Mesenchymal stem cell (in vitro differentiated cells and primary cell): Measurements from ENCODE around the gene TTBK1.

Experiments used
- DNase-seq: peaks from one replicate; pipeline ENCODE4 v3.0.0-alpha.2; 2013
- H2AFZ ChIP-seq: one replicate; pipeline ENCODE4 v1.6.1; 2013; ENCODE audit warnings: low read depth, mild to moderate bottlenecking, control low read depth, inconsistent platforms, low read length, moderate library complexity
- H2AK5ac ChIP-seq: 2 replicates; pipeline ENCODE4 v1.6.1; 2013; ENCODE audit warnings: low read length, moderate library complexity, mild to moderate bottlenecking, inconsistent platforms; ENCODE audit not compliant: severe bottlenecking
- H2BK120ac ChIP-seq: one replicate; pipeline ENCODE4 v1.6.1; 2013; ENCODE audit warnings: low read depth, mild to moderate bottlenecking, inconsistent platforms, low read length, moderate library complexity
- H2BK12ac ChIP-seq, 2 experiments: one replicate each; pipeline ENCODE4 v1.6.1; 2013; ENCODE audit warnings: inconsistent platforms in 2 of 2, low read length in 2 of 2, mild to moderate bottlenecking in 2 of 2, moderate library complexity in 2 of 2, control low read depth in 1 of 2
- H2BK15ac ChIP-seq: one replicate; pipeline ENCODE4 v1.6.1; 2013; ENCODE audit warnings: mild to moderate bottlenecking, low read depth, inconsistent platforms; ENCODE audit not compliant: poor library complexity, severe bottlenecking
- H2BK5ac ChIP-seq: 2 replicates; pipeline ENCODE4 v1.6.1; 2013; ENCODE audit warnings: low read depth, mild to moderate bottlenecking, low read length, control low read depth, inconsistent platforms; ENCODE audit not compliant: poor library complexity, severe bottlenecking
- H3K14ac ChIP-seq, 2 experiments: one replicate each; pipeline ENCODE4 v1.6.1; 2013; ENCODE audit warnings: inconsistent platforms in 2 of 2, low read length in 2 of 2, control low read depth in 1 of 2, mild to moderate bottlenecking in 1 of 2, moderate library complexity in 1 of 2
- H3K18ac ChIP-seq, 2 experiments: one replicate each; pipeline ENCODE4 v1.6.1; 2013; ENCODE audit warnings: inconsistent platforms in 2 of 2, low read length in 2 of 2, control low read depth in 1 of 2, low read depth in 1 of 2, mild to moderate bottlenecking in 1 of 2
- H3K23ac ChIP-seq, 2 experiments: one replicate each; pipeline ENCODE4 v1.6.1; 2013; ENCODE audit warnings: inconsistent platforms in 2 of 2, low read length in 2 of 2, mild to moderate bottlenecking in 2 of 2, moderate library complexity in 2 of 2, control low read depth in 1 of 2
- H3K27ac ChIP-seq: 2 replicates; pipeline ENCODE4 v1.5.1; 2013; ENCODE audit warnings: mild to moderate bottlenecking, moderate library complexity, low read length, control low read depth, inconsistent platforms; ENCODE audit not compliant: poor library complexity, severe bottlenecking
- H3K27me3 ChIP-seq, 2 experiments: 2 replicates each; pipeline versions ENCODE4 v1.6.1 to v1.7.0; 2013; ENCODE audit warnings: low read length in 2 of 2, mild to moderate bottlenecking in 2 of 2, moderate library complexity in 2 of 2, control low read depth in 1 of 2, inconsistent platforms in 1 of 2; ENCODE audit not compliant: control insufficient read depth in 1 of 2, insufficient read depth in 1 of 2
- H3K36me3 ChIP-seq, 2 experiments: 2 replicates each; pipeline versions ENCODE4 v1.6.1 to v1.7.0; 2013; ENCODE audit warnings: low read length in 2 of 2, control low read depth in 1 of 2, inconsistent platforms in 1 of 2, low read depth in 1 of 2, mild to moderate bottlenecking in 1 of 2; ENCODE audit not compliant: insufficient read depth in 2 of 2, control insufficient read depth in 1 of 2
- H3K4ac ChIP-seq, 2 experiments: one replicate each; pipeline ENCODE4 v1.6.1; 2013; ENCODE audit warnings: inconsistent platforms in 2 of 2, low read length in 2 of 2, mild to moderate bottlenecking in 2 of 2, moderate library complexity in 2 of 2, control low read depth in 1 of 2, low read depth in 1 of 2
- H3K4me1 ChIP-seq: 2 replicates; pipeline ENCODE4 v1.6.1; 2013; ENCODE audit warnings: low read depth, low read length, control low read depth; ENCODE audit not compliant: control insufficient read depth, insufficient read depth
- H3K4me2 ChIP-seq: 2 replicates; pipeline ENCODE4 v1.6.1; 2013; ENCODE audit warnings: low read length, mild to moderate bottlenecking, inconsistent platforms; ENCODE audit not compliant: poor library complexity, severe bottlenecking
- H3K4me3 ChIP-seq, 2 experiments: 2 replicates each; pipeline versions ENCODE4 v1.5.1 to v1.7.0; 2013; ENCODE audit warnings: low read length in 2 of 2, mild to moderate bottlenecking in 2 of 2, control low read depth in 1 of 2, low read depth in 1 of 2; ENCODE audit not compliant: insufficient read depth in 1 of 2
- H3K79me1 ChIP-seq: replicated peaks from 2 replicates; pipeline ENCODE4 v1.6.1; 2013; ENCODE audit warnings: mild to moderate bottlenecking, control low read depth, low read length, inconsistent platforms; ENCODE audit not compliant: poor library complexity, severe bottlenecking
- H3K9ac ChIP-seq: 2 replicates; pipeline ENCODE4 v1.7.0; 2013; ENCODE audit warnings: mild to moderate bottlenecking, low read length, moderate library complexity
- H3K9me3 ChIP-seq: 2 replicates; pipeline ENCODE4 v1.7.0; 2013; ENCODE audit warnings: mild to moderate bottlenecking, low read length; ENCODE audit not compliant: control insufficient read depth
- H4K8ac ChIP-seq: one replicate; pipeline ENCODE4 v1.6.1; 2013; ENCODE audit warnings: inconsistent platforms, mild to moderate bottlenecking, low read length, moderate library complexity
- H4K91ac ChIP-seq: one replicate; pipeline ENCODE4 v1.6.1; 2013; ENCODE audit warnings: mild to moderate bottlenecking, low read length, inconsistent platforms
- WGBS: methylation state at CpG from one replicate; pipeline ENCODE4 v1.1.7; 2013; ENCODE audit warnings: mixed read lengths; 5-methylcytosine and 5-hydroxymethylcytosine counted together

TTBK1 gene

DNA sequence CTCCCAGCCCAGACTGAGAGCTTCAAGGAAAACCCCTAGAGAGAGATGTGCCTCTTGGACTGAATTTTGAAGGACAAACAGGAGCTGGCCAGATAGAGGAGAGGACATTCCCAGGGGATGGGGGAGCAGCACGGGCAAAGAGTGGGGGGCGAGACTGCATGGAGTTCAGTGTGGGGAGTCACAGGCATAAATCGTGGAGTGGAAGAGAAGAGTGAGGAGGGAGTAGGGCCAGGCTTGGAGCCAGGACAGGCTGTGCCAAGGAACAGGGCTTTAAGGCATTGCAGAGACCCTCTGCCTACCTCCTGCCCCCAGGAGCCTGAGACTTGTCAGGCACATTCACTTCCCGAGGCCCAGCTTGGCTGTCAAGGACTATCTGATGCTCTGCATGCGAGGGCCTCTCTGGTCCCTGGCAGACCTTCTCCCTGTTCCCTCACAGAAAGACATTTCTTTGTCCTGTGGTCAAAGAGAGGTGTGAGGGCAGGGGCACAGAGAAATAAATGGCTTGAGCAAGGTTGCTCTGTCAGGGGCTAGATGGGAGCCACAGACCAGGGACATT is 49.6 kb downstream of the TTBK1 start:
- H2BK12ac ChIP-seq = no peak overlapping the region
- no peak overlapping the region for H3K27ac ChIP-seq
- H3K4ac ChIP-seq = no peak overlapping the region
- DNase-seq = no peak
- no peak overlapping the region for H2AK5ac ChIP-seq
- 84% methylated on average over 5 of the region's 5 CpGs for WGBS
- no peak overlapping the region for H2BK15ac ChIP-seq
- H2AFZ ChIP-seq = no peak overlapping the region
- H2BK120ac ChIP-seq = no peak overlapping the region
- no peak overlapping the region for H3K14ac ChIP-seq
- no peak overlapping the region for H3K4me2 ChIP-seq
- no peaks in the 10 kb centered on the region for H3K79me1 ChIP-seq
- H2BK5ac ChIP-seq = no peak overlapping the region
- H3K27me3 ChIP-seq = peaks cover 17 to 29% of the 10 kb centered on the region in 2 experiments
- H3K9ac ChIP-seq = no peak overlapping the region
- no peak overlapping the region for H3K23ac ChIP-seq
- H3K4me3 ChIP-seq = no peak overlapping the region
- no peak overlapping the region for H4K91ac ChIP-seq
- H3K4me1 ChIP-seq = no peaks in the 10 kb centered on the region
- no peak overlapping the region for H3K18ac ChIP-seq
- H4K8ac ChIP-seq = no peak overlapping the region
- H3K36me3 ChIP-seq = no peaks in the 10 kb centered on the region
- H3K9me3 ChIP-seq = no peaks in the 10 kb centered on the region

DNA sequence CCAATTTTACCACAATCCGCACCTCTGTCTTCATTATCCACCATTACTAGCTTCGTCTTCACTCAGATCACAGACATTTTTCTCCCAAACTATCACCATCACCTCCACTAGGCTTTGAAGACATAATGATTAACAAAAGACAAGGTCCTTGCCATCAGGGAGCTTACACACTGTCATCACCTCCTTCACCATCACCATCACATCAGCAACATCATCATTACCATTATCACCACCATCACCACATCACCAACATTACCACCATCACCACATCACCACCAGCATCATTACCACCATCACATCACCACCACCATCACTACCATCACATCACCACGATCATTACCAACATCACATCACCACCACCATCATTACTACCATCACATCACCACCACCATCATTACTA is 50.4 kb downstream of the TTBK1 start:
- H3K18ac ChIP-seq = no peak overlapping the region
- H2BK120ac ChIP-seq = no peak overlapping the region
- no peak for DNase-seq
- H3K79me1 ChIP-seq = no peaks in the 10 kb centered on the region
- no peak overlapping the region for H2AK5ac ChIP-seq
- peaks cover 26 to 32% of the 10 kb centered on the region in 2 experiments for H3K27me3 ChIP-seq
- no peak overlapping the region for H4K8ac ChIP-seq
- no peak overlapping the region for H3K4ac ChIP-seq
- H2BK12ac ChIP-seq = no peak overlapping the region
- H3K27ac ChIP-seq = no peak overlapping the region
- no peak overlapping the region for H2BK5ac ChIP-seq
- H3K14ac ChIP-seq = no peak overlapping the region
- no peak overlapping the region for H3K23ac ChIP-seq
- H3K36me3 ChIP-seq = no peaks in the 10 kb centered on the region
- no peaks in the 10 kb centered on the region for H3K9me3 ChIP-seq
- H2AFZ ChIP-seq = no peak overlapping the region
- H3K4me3 ChIP-seq = no peak overlapping the region
- 76% methylated on average over 3 of the region's 3 CpGs for WGBS
- no peak overlapping the region for H3K4me2 ChIP-seq
- no peaks in the 10 kb centered on the region for H3K4me1 ChIP-seq
- no peak overlapping the region for H3K9ac ChIP-seq
- no peak overlapping the region for H2BK15ac ChIP-seq
- H4K91ac ChIP-seq = no peak overlapping the region

GRCh38 chr6:43294536-43294935 is 51.3 kb downstream of the TTBK1 start:
- Histone ChIP-seq H3K79me1 (no peaks in the 10 kb centered on the region), H4K91ac (no peak overlapping the region), H3K9me3 (no peaks in the 10 kb centered on the region), H2BK5ac (no peak overlapping the region), H3K9ac (no peak overlapping the region), H3K23ac (no peak overlapping the region), H3K4ac (no peak overlapping the region), H2BK15ac (no peak overlapping the region), H3K14ac (no peak overlapping the region), H2AFZ (no peak overlapping the region), H3K27me3 (peaks cover 34 to 41% of the 10 kb centered on the region in 2 experiments), H3K4me2 (no peak overlapping the region), H3K27ac (no peak overlapping the region), H4K8ac (no peak overlapping the region), H2BK120ac (no peak overlapping the region), H3K4me3 (no peak overlapping the region), H3K4me1 (no peaks in the 10 kb centered on the region), H3K36me3 (no peaks in the 10 kb centered on the region), H2BK12ac (no peak overlapping the region), H2AK5ac (no peak overlapping the region), H3K18ac (no peak overlapping the region)
- 64% methylated on average over 3 of the region's 3 CpGs for WGBS
- DNase-seq = no peak

GRCh38 chr6:43295456-43295855 is 52.2 kb downstream of the TTBK1 start:
- Histone ChIP-seq H3K4ac (no peak overlapping the region), H3K23ac (no peak overlapping the region), H2BK120ac (no peak overlapping the region), H2BK5ac (no peak overlapping the region), H3K79me1 (no peaks in the 10 kb centered on the region), H3K4me1 (no peaks in the 10 kb centered on the region), H2BK15ac (no peak overlapping the region), H4K8ac (no peak overlapping the region), H3K4me3 (no peak overlapping the region), H3K9me3 (no peaks in the 10 kb centered on the region), H3K27ac (no peak overlapping the region), H3K9ac (no peak overlapping the region), H3K4me2 (no peak overlapping the region), H3K27me3 (peaks cover 44 to 50% of the 10 kb centered on the region in 2 experiments), H4K91ac (no peak overlapping the region), H3K18ac (no peak overlapping the region), H2BK12ac (no peak overlapping the region), H3K14ac (no peak overlapping the region), H2AK5ac (no peak overlapping the region), H2AFZ (no peak overlapping the region), H3K36me3 (no peaks in the 10 kb centered on the region)
- no peak for DNase-seq
- 91% methylated on average over 3 of the region's 3 CpGs for WGBS
